Astrocyte of the spinal cord (primary cell): ENCODE measurements around the gene SVEP1.
"Not testable (repeated sequence)": the region's sequence is repeated elsewhere in the genome, so short reads cannot be mapped to it uniquely, and the experiment has no call there.

Experiments used
- DNase-seq: peaks from one replicate; pipeline ENCODE4 v3.0.0; 2011; ENCODE audit warnings: low read depth, low spot score
- H3K4me3 ChIP-seq: 2 replicates; pipeline ENCODE4 v1.5.1; 2011; ENCODE audit warnings: low read depth, mild to moderate bottlenecking, low read length, moderate library complexity
- in situ Hi-C: cut with HindIII; loops from 2 replicates; pipeline ENCODE4 v1.10.0; 2017; ENCODE audit warnings: low sequenced_read_pairs
- TF ChIP-seq, protein P1 (sequence below): IDR thresholded peaks from 2 replicates; pipeline ENCODE4 v1.5.1; 2012; ENCODE audit warnings: low read depth, mild to moderate bottlenecking, low read length, inconsistent platforms

The SVEP1 gene

DNA sequence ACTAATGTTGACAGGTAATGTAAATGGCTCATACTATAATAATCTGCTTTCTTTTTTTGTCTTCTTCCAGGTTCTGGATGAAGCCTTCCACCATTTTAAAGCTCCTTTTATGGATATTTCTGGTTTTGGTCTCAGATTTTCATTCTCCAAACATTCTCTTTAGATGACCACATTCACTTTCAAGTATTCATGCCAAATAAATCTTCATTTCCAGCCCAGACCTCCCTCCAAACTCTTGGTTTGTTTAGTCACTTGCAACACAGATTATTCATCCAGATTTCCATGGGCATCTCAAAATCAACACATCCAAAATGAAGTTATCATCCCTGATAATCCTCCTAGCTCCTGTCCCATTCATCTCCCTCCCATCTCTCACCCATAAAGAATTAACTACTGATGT is 40.3 kb upstream of the SVEP1 start:
- in situ Hi-C loops: no loop called here
- peak; percentile 53 for DNase-seq
- no peak overlapping the region for H3K4me3 ChIP-seq
- TF ChIP-seq, protein P1, sequence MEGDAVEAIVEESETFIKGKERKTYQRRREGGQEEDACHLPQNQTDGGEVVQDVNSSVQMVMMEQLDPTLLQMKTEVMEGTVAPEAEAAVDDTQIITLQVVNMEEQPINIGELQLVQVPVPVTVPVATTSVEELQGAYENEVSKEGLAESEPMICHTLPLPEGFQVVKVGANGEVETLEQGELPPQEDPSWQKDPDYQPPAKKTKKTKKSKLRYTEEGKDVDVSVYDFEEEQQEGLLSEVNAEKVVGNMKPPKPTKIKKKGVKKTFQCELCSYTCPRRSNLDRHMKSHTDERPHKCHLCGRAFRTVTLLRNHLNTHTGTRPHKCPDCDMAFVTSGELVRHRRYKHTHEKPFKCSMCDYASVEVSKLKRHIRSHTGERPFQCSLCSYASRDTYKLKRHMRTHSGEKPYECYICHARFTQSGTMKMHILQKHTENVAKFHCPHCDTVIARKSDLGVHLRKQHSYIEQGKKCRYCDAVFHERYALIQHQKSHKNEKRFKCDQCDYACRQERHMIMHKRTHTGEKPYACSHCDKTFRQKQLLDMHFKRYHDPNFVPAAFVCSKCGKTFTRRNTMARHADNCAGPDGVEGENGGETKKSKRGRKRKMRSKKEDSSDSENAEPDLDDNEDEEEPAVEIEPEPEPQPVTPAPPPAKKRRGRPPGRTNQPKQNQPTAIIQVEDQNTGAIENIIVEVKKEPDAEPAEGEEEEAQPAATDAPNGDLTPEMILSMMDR: no peak

DNA sequence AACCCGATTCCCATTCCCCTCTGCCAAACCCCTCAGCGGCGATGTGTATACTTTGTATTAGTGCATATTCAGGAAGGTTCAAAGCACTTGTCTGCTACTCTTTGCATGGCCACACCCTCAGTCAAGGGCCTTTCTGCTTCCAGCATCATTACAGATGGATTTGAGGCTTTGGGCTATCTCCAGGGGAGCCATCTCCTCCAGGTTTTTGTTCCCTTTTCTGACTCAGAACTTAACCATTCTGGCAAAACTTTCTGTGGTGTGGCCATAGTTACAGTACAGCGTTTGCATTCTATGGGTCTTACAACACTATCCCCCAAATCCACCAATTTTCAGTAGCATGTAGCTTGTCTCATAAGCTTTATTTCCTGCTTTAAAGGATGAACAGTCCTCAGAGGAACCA is 36.0 kb upstream of the SVEP1 start:
- TF ChIP-seq, protein P1: no peak
- in situ Hi-C loops: no loop called here
- DNase-seq: peak; percentile 66
- H3K4me3 ChIP-seq: no peak overlapping the region

DNA sequence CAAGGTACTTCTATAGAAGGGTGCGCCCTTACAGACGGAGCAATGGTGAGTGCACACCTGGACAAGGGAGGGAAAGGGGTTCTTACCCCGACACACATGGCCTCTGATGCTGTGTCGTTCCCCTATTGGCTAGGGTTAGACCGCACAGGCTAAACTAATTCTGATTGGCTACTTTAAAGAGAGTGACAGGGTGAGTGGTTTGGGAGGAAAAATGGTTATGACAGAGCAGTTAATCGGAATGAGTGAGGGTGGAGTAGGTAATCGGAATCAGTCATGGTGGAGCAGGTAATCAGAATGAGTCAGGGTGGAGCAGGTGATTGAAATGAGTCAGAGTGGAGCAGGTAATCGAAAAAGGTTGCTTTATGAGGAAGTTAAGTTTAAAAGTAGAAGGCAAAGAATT is 35.0 kb upstream of the SVEP1 start:
- in situ Hi-C loops, H3K4me3 ChIP-seq, DNase-seq: not testable (repeated sequence)

DNA sequence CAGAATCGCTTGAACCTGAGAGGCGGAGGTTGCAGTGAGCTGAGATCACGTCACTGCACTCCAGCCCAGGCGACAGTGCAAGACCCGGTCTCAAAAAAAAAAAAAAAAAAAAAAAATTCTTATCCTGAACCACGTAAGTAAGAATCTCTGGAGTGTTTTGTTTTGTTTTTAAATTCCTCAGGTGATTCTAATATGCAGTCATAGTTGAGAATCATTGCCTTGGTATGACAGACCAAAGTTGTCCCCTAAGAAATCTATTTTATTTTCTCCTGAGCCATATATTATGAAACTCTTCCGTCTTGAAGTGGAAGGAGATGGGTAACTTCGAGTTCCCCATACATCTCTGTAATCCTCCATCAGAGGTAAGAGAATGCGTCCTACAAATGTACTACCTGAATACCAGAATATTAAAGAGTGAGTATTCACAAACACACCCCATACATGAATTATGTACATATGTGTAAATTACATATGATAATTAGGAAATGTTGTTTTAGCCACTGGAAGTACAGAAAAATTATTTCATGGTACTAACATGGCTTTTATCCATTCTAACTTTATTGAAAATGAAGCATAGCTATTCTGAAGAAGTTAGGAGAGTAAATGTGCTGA is 26.7 kb upstream of the SVEP1 start:
- H3K4me3 ChIP-seq: no peak overlapping the region
- in situ Hi-C loops: no loop called here
- TF ChIP-seq, protein P1: no peak
- DNase-seq: no peak

DNA sequence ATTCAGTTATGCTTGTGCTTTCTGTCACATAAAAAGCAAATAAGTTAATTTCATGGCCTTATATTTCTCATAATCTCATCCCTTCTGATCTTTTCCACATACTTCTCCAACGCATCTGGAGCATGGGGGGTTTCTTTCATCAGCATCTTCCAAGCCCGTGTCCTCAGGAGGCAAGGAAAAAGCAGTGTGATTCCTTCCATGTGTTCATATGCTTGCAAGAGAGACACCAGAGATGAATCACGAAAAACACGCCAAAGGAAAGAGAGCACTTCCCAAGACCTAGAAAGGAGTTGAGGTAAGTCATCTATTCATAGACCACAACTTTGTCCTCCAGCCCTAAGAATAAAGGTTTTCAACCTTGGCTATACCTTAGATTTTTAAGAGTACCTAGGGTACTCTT is 26.0 kb upstream of the SVEP1 start:
- in situ Hi-C loops: no loop called here
- no peak overlapping the region for H3K4me3 ChIP-seq
- DNase-seq: no peak
- TF ChIP-seq, protein P1: no peak

DNA sequence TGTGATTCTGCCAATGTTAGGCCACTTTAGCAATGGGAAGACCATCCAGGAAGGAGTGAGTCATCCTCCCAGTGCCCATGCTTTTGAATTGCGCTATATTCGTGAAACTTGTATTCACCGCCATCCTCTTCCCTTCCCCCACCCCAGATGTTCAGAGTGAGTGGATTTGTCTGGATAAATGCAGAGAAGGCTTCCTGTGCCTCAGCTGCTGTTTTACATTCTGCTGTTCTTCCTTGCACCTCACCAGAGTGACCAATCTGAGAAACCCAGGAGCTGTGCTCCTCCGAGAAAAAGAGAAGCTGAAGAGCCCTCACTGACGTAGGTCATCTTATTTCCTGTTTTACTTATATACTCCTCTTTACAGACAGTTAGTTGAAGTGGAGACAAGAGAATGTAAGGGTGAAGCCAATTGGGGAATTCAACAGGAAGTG is 24.6 kb upstream of the SVEP1 start:
- TF ChIP-seq, protein P1: no peak
- no peak overlapping the region for H3K4me3 ChIP-seq
- DNase-seq: no peak
- in situ Hi-C loops: no loop called here

DNA sequence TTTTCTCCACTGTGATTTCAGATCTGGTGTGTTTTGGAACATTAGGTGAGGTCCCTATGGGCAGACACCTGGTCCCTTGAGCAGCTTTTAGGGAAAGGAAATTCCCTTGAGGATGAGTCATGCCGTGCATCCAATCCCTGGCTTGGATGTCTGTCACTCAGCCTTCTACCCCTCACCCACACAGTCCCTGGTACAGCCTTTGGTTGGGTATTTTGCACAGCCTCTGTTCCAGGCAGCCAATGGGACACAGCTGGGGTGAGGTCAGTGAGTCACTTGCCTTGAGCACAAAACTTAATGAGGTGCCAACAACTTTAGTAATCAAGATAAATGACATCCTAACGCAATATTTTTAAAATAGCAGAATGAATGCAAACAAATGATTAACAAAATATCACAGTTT is 22.7 kb upstream of the SVEP1 start:
- in situ Hi-C loops: no loop called here
- DNase-seq: no peak
- TF ChIP-seq, protein P1: no peak
- H3K4me3 ChIP-seq: no peak overlapping the region
